Measurements from ENCODE around the gene HPSE.

The HPSE gene

GRCh38 chr4:83334425-83335241 lies at the start of gene HPSE:
TSS of gene HPSE (minus strand) at chr4:83334848. CDS start at chr4:83334782, 66 bp downstream.
- DNase-seq (ENCODE audit: low read depth), result peak; percentile 17

- no peak for DNase-seq (ENCODE audit: low read depth)
Observed at GRCh38 chr4:83382850-83383249, 48.2 kb upstream of the HPSE start.

- DNase-seq (ENCODE audit: low read depth), result no peak
Observed at GRCh38 chr4:83381173-83381572, 46.5 kb upstream of the HPSE start.

DNA sequence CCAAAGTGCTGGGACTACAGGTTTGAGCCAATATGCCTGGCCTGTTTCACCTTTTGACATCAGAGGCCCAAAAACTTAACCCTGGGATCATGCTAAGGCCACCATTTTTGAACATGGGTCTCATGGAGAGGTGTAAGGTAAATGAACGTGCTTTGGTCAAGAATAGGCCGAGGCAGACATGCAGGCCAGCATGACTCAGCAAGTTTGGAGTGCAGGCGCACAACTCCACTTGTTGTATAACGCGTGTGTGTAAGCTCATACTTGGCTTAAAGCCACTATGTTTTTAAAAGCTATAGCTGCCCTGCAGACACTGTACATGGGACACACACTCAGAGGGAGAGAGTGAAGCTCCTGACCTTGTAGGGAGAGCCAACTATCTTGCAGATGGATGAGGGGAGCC lies 43.8 kb upstream of the HPSE start:
- no peak for DNase-seq (ENCODE audit: low read depth)

DNA sequence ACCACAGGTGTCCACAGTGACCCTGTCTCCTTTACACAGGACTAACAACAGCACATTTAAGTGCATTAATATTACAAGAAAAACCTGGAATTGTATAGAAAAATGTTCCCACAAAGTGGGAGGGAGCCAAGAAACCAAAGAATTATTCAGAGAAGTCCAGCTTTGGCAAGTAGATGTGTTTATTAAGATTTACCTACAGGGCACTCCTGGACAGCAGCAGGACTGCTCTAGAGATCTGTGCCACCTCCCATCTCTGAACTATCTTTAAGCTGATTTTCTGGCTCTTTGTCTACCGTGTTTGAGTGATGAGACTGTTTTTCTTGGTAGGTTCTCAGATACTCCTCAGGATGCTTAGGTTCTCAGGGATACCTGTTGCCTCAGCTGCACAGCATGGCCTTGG lies 38.3 kb upstream of the HPSE start:
- no peak for DNase-seq (ENCODE audit: low read depth)

- DNase-seq (ENCODE audit: low read depth), result no peak
Observed at GRCh38 chr4:83371936-83372335, 37.3 kb upstream of the HPSE start.

GRCh38 chr4:83371235-83371634 lies 36.6 kb upstream of the HPSE start:
- no peak for DNase-seq (ENCODE audit: low read depth)

DNA sequence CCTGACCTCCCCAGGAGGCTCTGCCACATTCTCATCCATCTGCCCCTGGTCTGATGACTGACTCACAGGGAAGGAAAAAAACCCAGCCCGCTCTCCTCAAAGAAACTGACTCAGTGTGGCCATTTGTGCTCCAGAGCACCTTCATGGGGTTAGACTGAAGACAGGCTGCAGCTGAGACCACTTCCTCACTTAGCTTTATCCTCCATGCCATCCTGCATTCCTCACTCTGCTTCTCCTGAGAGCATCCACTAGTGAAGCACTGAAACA lies 35.9 kb upstream of the HPSE start:
- DNase-seq (ENCODE audit: low read depth), result no peak

DNA sequence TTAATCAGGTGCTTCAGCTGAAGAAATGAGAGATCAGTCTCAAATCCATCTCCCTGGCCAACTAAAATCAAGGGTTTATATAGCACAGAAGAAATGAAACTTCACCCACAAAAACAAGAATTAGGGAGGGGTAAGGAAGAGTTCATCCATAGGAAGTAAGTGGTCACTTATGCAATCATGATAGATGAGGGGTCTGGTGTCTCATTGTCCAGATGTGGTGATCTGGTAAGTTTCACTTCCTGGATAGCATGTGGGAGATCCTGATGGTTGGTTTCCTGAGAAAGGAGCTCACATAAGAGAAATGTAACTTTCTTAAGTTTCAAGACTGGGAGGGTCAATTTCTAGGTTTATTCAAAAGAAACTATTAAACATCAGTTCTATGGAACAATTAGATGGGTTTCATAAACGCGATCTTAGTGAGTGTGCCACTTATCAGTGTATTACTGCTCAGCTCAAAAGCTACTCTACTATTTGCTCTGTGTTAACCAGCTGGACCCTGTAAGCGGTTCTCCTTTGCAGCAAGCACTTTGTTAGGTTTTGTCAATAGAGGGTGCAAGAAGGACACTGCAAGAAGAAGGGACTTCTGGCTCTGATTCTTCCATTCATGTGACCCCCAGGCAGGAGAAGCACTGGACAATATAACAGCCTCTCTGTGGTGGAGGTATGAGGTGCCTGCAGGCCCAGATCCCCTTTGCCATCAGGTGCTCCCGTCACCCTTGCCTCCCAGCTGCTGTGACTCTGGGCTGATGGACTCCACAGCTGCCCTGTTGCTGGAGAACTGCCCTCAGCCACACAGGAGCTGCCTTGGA lies 35.4 kb upstream of the HPSE start:
- no peak for DNase-seq (ENCODE audit: low read depth)

DNA sequence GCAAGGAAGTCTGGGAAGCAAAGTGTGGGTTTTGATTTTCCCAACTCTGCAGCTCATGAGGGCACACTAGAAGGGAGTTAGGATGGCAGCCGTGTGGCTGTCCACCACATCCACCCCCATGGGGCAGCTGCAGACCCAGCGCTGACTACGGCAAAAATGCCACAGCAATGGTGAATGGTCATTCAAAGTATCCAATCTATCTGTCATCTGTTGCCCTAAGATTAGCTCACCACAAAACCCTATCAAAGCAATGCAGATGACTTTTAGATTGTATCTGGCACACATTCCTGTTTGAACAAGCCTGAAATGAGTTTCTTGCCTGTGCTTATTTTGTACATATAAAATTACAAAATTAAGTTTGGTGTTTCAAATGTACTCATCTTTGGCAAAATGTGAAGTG lies 29.7 kb upstream of the HPSE start:
- no peak for DNase-seq (ENCODE audit: low read depth)

DNA sequence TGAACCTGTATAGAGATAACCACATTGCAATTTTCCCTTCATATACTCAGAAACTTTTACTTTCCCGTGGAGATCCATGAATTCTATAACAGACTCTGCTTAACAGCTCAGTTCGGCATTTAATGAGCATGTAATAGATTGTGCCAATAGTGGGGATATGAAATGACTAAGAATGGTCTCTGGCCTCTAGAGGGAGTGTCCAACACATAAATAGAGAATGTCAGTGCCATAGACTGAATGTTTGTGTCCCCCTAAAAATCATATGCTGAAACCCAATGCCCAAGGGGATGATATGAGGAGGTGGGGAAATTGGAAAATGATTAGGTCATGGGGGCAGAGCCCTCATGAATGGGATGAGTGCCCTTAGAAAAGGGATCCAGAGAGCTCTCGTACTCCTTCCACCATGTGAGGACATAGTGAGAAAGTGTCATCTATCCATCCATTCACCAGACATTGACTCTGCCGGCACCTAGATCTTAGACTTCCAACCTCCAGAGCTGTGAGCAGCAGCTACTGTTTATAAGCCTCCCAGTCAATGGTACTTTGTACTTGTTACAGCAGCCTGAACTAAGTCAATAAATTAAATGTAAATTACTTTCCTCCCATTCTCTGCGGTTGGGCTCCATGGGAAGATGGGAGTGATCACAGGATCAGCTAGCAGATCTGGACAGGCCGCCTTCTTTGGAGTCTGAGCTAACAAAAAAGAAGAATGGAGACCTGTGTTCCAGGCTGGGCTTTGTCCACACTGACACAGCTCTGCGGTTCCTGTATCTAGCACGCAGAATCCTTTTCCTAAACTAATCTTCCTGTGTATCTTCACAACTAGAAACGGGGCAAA lies 28.1 kb upstream of the HPSE start:
- DNase-seq (ENCODE audit: low read depth), result no peak

DNA sequence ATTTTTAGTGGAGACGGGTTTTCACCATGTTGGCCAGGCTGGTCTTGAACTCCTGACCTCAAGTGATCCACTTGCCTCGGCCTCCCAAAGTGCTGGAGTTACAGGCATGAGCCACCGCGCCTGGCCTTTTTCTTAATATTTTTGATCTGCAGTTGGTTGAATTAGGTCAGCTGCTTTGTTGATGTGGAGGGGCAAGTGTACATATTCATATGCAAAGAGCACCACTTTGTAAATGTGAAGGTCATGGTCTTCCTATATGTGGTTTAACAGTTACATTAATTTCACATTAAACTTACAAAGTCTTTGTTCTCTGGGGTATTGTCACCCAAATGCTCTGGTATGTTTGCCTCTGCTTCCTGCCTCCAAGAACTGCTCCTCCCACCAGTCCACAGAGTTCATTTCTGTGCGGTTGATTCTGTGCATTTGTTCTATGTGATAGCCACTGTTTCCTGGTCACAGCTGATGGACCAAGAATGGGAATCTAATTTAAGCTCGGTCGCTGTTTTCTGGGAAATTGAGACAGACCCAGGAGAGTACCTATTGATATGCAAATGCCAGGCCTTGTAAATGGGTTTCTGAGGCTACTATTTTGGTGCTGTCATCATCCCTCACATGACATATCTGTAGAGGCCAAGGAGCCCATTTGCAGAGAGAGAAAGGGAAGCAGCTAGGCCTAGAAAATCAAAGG lies 26.9 kb upstream of the HPSE start:
- no peak for DNase-seq (ENCODE audit: low read depth)

DNA sequence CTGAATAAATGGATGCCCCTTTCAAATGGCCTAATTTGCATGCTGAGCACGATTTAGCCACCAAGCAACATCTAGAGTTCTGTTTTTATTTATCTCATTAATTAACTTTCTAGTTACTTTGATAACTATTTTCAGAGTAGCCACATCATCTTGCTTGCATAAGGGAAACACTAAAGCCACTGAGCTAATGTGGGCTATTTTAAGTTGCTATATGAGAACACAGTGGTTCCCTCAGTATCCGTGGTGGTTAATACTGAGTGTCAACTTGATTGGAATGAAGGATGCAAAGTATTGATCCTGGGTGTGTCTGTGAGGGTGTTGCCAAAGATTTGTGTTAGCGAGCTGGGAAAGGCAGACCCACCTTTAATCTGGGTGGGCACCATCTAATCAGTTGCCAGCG lies 25.4 kb upstream of the HPSE start:
- DNase-seq (ENCODE audit: low read depth), result no peak

DNA sequence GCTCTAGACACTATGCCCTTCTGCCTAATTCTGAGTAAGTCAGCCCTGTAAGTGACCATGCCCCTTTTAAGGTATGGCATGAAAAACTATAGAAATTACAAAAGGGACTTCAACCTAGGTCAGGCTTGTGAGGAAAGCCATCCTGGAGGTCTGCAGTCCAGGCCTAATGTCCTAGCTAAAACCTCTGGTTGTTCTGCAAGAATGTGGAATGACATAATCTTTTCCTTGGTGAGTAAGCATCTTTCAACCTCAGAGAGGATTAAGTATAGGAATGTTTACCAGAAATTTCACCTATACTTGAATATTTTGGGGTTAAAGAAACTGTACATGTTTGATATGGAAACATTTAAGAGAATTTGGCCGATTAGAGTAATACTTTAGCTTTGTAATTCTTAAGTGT lies 23.8 kb upstream of the HPSE start:
- DNase-seq (ENCODE audit: low read depth), result no peak

- peak; percentile 66 for DNase-seq (ENCODE audit: low read depth)
Observed at GRCh38 chr4:83356899-83357661, 22.4 kb upstream of the HPSE start.

DNA sequence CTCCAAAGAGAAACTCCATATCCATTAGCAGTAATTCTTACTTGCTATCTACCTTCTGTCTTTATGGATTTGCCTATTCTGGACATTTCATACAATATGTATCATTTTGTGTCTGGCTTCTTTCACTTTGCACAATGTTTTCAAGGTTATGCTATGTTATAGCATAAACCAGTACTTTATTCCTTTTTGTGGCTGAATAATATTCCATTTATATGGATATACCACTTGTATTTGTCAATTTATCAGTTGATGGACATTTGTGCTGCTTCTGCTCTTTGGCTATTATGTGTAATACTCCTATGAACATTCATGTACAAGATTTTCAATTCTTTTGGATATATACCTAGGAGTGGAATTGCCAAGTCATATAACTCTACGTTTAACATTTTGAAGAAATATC lies 18.9 kb upstream of the HPSE start:
- DNase-seq (ENCODE audit: low read depth), result no peak

- no peak for DNase-seq (ENCODE audit: low read depth)
Observed at GRCh38 chr4:83348074-83348473, 13.4 kb upstream of the HPSE start.

DNA sequence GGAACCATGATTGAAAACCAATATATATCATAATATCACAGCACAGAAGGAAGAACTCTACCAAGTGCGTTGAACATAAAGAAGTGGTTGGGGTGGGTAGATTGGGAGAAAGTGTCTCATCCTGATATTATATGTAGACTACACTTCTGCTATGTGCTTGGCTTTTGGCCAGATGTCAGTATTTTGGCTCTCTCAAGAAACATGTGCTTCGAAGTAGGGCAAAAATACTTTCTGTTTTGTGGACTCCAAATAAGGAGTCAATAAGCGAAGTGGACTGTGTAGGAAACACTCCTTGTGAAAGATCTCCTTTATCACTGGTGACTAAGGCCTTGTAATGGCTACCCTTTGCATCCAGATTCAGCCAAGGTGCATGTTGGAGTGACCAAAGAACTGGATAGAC lies 7.8 kb upstream of the HPSE start:
- DNase-seq (ENCODE audit: low read depth), result no peak

GRCh38 chr4:83340692-83341343 lies 6.2 kb upstream of the HPSE start:
- no peak for DNase-seq (ENCODE audit: low read depth)

DNA sequence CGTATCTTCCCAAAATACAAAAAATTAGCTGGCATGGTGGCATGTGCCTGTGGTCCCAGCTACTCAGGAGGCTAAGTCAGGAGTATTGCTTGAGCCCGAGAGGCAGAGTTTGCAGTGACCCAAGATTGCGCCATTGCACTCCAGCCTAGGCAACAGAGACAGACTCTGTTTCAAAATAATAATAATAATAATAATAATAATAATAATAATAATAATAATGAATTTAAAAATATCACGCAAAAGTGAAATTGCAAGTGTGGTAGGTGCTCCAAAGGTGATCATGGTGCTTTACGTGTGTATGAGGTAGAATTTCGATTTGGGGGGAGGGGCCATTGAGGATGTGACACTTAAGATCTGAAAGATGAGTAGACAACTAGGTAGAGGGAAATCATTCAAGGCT lies 4.9 kb upstream of the HPSE start:
- no peak for DNase-seq (ENCODE audit: low read depth)

DNA sequence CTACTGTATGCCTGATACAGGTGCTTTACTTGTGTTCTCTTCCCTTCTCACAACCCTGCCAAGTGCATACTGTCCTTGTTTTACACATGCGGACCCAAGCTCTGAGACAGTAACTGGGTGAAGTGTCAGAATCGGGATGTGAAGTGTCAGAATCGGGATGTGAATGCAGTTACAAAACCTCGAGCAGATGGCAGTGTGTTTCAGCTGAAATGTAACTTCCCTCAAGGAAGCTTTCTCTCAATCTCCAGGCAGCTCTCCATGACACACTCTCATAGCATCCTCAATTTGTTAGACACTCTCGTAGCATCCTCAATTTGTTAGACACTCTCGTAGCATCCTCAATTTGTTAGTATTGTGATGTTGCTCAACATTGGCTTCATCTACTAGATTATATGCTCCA lies 1.1 kb upstream of the HPSE start:
- DNase-seq (ENCODE audit: low read depth), result no peak

All from GM04504 (cell line).